ENCODE data around the gene SULT1E1.

SULT1E1 gene

GRCh38 chr4:69793732-69794131, 66.2 kb downstream of the SULT1E1 start:
- DNase-seq (ENCODE audit: low read depth, low spot score), result no peak

Data from activated CD4-positive, CD25-positive, alpha-beta regulatory T cell treated with anti-CD3 and anti-CD28 coated beads, Interleukin-2, amount 50 U/mL, for 16 hours (primary cell).